Panc1 (cell line): ENCODE measurements around the gene LMO3. TPM values are rescaled to one million over a fixed set of nuclear protein-coding genes. Genes with fewer than 3 reads are reported as not detected.

Source experiments
- ATAC-seq: fragments of 200-7000 bp; cut with Tn5 transposase; 2 replicates; pipeline ENCODE4 v1.9.1; 2020; ENCODE audit warnings: mild to moderate bottlenecking, moderate library complexity
- BruUV-seq: library from RNA; stranded (reverse); fragments of 400-500 nt; replicated peaks from 2 replicates; lab custom pipeline; 2021; lab: Mats Ljungman, UMichigan
- CTCF ChIA-PET: fragments of 300-600 bp; sonication (Branson Sonifier 250); formaldehyde crosslinking; loops from one replicate; lab custom pipeline; 2022; ENCODE audit warnings: antibody characterized with exemption; lab: Charles Lee
- POLR2A ChIA-PET: fragments of 300-600 bp; sonication (Branson Sonifier 250); formaldehyde crosslinking; loops from one replicate; lab custom pipeline; 2022; ENCODE audit warnings: antibody characterized with exemption; lab: Charles Lee
- DNase-seq: peaks from one replicate; pipeline ENCODE4 v3.0.0-alpha.2; 2010; ENCODE audit warnings: low read depth, low spot score
- H3K27ac ChIP-seq: 2 replicates; pipeline ENCODE4 v1.5.1; 2011; ENCODE audit warnings: mild to moderate bottlenecking, low read length, inconsistent platforms
- H3K27me3 ChIP-seq: fragments of 200-500 bp; sonication (Bioruptor generic); 2 replicates; pipeline ENCODE4 v1.6.0; 2014; ENCODE audit warnings: low read length, inconsistent platforms; ENCODE audit not compliant: control insufficient read depth, insufficient read depth
- H3K36me3 ChIP-seq: fragments of 200-500 bp; sonication (Bioruptor generic); 2 replicates; pipeline ENCODE4 v1.5.1; 2014; ENCODE audit warnings: inconsistent platforms, mild to moderate bottlenecking, low read length, moderate library complexity; ENCODE audit not compliant: control insufficient read depth, insufficient read depth
- H3K4me1 ChIP-seq: 2 replicates; pipeline ENCODE4 v1.5.1; 2011; ENCODE audit warnings: inconsistent platforms, mild to moderate bottlenecking, low read length, moderate library complexity; ENCODE audit not compliant: control insufficient read depth, insufficient read depth
- H3K4me3 ChIP-seq, 2 experiments: 2 replicates each; pipeline ENCODE4 v1.5.1; 2011 to 2012; ENCODE audit warnings: low read depth in 2 of 2, low read length in 2 of 2, mild to moderate bottlenecking in 2 of 2, inconsistent platforms in 1 of 2, moderate library complexity in 1 of 2
- H3K9me3 ChIP-seq: fragments of 200-500 bp; sonication (Bioruptor generic); 2 replicates; pipeline ENCODE4 v1.5.1; 2014; ENCODE audit warnings: low read depth, mild to moderate bottlenecking, inconsistent platforms, low read length, moderate library complexity; ENCODE audit not compliant: control insufficient read depth, insufficient read depth
- CTCF ChIP-seq: fragments of 450-650 bp; IDR thresholded peaks from 2 replicates; pipeline ENCODE4 v1.5.1; 2017; ENCODE audit warnings: mild to moderate bottlenecking
- POLR2AphosphoS5 ChIP-seq: IDR thresholded peaks from 2 replicates; pipeline ENCODE4 v1.6.1; 2012; ENCODE audit warnings: mild to moderate bottlenecking, low read depth, low read length, moderate library complexity
- SIN3A ChIP-seq: IDR thresholded peaks from 2 replicates; pipeline ENCODE4 v1.6.1; 2012; ENCODE audit warnings: low read depth, mild to moderate bottlenecking, low read length, moderate library complexity, borderline replicate concordance; ENCODE audit not compliant: insufficient read depth
- TCF7L2 ChIP-seq: IDR thresholded peaks from 2 replicates; pipeline ENCODE4 v1.6.1; 2011; ENCODE audit warnings: mild to moderate bottlenecking, low read depth, low read length, inconsistent platforms
- in situ Hi-C: cut with HindIII; loops from 2 replicates; pipeline ENCODE4 v1.10.0; 2016; ENCODE audit warnings: low sequenced_read_pairs, low pct_unique_long_range_greater_than_20kb
- intact Hi-C: fragments of 100-400 bp; cut with micrococcal nuclease; formaldehyde crosslinking; loops from one replicate; pipeline ENCODE4 v1.10.0; 2022; ENCODE audit not compliant: unreplicated experiment
- total RNA-seq: library from RNA; stranded (reverse); gene quantifications from one replicate; pipeline ENCODE4 v1.2.1, GENCODE V29; 2021; ENCODE audit not compliant: unreplicated experiment
- TF ChIP-seq, protein P1 (sequence below), 2 experiments: IDR thresholded peaks; 2 replicates each; pipeline ENCODE4 v1.6.1; 2011 to 2012; ENCODE audit warnings: low read depth in 2 of 2, control low read depth in 1 of 2, low read length in 1 of 2, mild to moderate bottlenecking in 1 of 2, moderate library complexity in 1 of 2; ENCODE audit not compliant: insufficient read depth in 1 of 2

The LMO3 gene
- total RNA-seq, 1 experiment from 2014 or later = 0.51 TPM

GRCh38 chr12:16520328-16520727, 85.6 kb downstream of the LMO3 start:
- H3K4me3 ChIP-seq = no peak overlapping the region
- in situ Hi-C loops = no loop called here

DNA sequence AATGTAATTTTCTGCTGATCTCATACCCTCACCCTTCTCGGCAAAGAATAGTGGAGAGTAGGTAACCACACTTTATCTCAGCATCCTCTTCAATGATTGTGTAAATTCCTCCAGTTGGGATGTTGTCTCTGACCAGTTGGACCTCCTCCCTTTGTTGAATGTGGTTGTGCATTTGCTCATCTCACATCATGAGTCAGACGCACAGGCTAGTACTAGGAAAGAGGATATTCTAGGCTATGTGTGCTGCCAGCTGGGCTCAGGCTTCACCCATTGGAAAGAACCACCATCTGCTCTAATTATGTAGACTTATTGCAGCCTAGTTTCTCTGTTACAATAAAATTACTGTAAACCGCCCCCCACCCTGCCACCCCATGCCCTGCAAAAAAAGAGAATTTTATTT, 90.3 kb downstream of the LMO3 start:
- Histone ChIP-seq H3K4me3 (no peak overlapping the region), H3K4me1 (no peaks in the 10 kb centered on the region), H3K9me3 (no peaks in the 10 kb centered on the region), H3K27ac (no peak overlapping the region), H3K36me3 (no peaks in the 10 kb centered on the region), H3K27me3 (no peaks in the 10 kb centered on the region)
- in situ Hi-C loops = no loop called here
- ChIA-PET CTCF (no interaction called here), POLR2A (no interaction called here)
- TF ChIP-seq POLR2AphosphoS5 (no peak), SIN3A (no peak), CTCF (no peak), TCF7L2 (no peak)
- TF ChIP-seq, protein P1, sequence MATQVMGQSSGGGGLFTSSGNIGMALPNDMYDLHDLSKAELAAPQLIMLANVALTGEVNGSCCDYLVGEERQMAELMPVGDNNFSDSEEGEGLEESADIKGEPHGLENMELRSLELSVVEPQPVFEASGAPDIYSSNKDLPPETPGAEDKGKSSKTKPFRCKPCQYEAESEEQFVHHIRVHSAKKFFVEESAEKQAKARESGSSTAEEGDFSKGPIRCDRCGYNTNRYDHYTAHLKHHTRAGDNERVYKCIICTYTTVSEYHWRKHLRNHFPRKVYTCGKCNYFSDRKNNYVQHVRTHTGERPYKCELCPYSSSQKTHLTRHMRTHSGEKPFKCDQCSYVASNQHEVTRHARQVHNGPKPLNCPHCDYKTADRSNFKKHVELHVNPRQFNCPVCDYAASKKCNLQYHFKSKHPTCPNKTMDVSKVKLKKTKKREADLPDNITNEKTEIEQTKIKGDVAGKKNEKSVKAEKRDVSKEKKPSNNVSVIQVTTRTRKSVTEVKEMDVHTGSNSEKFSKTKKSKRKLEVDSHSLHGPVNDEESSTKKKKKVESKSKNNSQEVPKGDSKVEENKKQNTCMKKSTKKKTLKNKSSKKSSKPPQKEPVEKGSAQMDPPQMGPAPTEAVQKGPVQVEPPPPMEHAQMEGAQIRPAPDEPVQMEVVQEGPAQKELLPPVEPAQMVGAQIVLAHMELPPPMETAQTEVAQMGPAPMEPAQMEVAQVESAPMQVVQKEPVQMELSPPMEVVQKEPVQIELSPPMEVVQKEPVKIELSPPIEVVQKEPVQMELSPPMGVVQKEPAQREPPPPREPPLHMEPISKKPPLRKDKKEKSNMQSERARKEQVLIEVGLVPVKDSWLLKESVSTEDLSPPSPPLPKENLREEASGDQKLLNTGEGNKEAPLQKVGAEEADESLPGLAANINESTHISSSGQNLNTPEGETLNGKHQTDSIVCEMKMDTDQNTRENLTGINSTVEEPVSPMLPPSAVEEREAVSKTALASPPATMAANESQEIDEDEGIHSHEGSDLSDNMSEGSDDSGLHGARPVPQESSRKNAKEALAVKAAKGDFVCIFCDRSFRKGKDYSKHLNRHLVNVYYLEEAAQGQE (IDR thresholded peaks at IDR 0.05; ENCODE audit: insufficient read depth in 1 of 2, low read depth in 2 of 2, low read length in 1 of 2) = no peak
- BruUV-seq = no TSS peak
- DNase-seq (no peak), ATAC-seq (no peak)
- intact Hi-C loops = no loop called here

More at GRCh38 chr12:16520328-16520727, 85.6 kb downstream of the LMO3 start:
- DNase-seq (no peak), ATAC-seq (no peak)
- Histone ChIP-seq H3K36me3 (no peaks in the 10 kb centered on the region), H3K27ac (no peak overlapping the region), H3K4me1 (no peaks in the 10 kb centered on the region), H3K9me3 (no peaks in the 10 kb centered on the region), H3K27me3 (no peaks in the 10 kb centered on the region)
- ChIA-PET POLR2A (no interaction called here), CTCF (no interaction called here)
- TF ChIP-seq POLR2AphosphoS5 = no peak
- no peak for TF ChIP-seq CTCF
- no peak for TF ChIP-seq TCF7L2
- TF ChIP-seq, protein P1 (IDR thresholded peaks at IDR 0.05; ENCODE audit: insufficient read depth in 1 of 2, low read depth in 2 of 2, low read length in 1 of 2) = no peak
- TF ChIP-seq SIN3A = no peak
- BruUV-seq = no TSS peak
- intact Hi-C loops = no loop called here
